Lung (tissue), 12 donors: Measurements from ENCODE around the gene AKAP1. TPM values are rescaled to one million over a fixed set of nuclear protein-coding genes. Genes with fewer than 3 reads are reported as not detected.
A peak's percentile ranks its signal among the peaks of the same experiment; 100 is the strongest.

ENCODE experiments used
- ATAC-seq: fragments of 200-7000 bp; cut with Tn5 transposase; one replicate; pipeline ENCODE4 v1.9.1; 2020; ENCODE audit warnings: moderate number of reproducible peaks; ENCODE audit not compliant: insufficient read depth, low FRiP score
- DNase-seq, 3 donors: peaks; one replicate each; pipeline ENCODE4 v3.0.0-alpha.2; 2013 to 2017
- H3K27ac ChIP-seq, 2 donors: one replicate each; pipeline ENCODE4 v1.5.1; 2013; ENCODE audit warnings: mild to moderate bottlenecking in 2 of 2, moderate library complexity in 2 of 2, control low read depth in 1 of 2, inconsistent platforms in 1 of 2, low read depth in 1 of 2, low read length in 1 of 2
- H3K27me3 ChIP-seq, 3 donors: one replicate each; pipeline ENCODE4 v1.5.1; 2013; ENCODE audit warnings: low read length in 2 of 3; ENCODE audit not compliant: control insufficient read depth in 3 of 3, insufficient read depth in 3 of 3
- H3K36me3 ChIP-seq, 4 donors: one replicate each; pipeline ENCODE4 v1.5.1; 2013; ENCODE audit warnings: low read length in 4 of 4, mild to moderate bottlenecking in 1 of 4, moderate library complexity in 1 of 4; ENCODE audit not compliant: control insufficient read depth in 4 of 4, insufficient read depth in 4 of 4
- H3K4me1 ChIP-seq, 5 donors: one replicate each; pipeline ENCODE4 v1.5.1; 2013; ENCODE audit warnings: low read length in 5 of 5, mild to moderate bottlenecking in 2 of 5, moderate library complexity in 1 of 5; ENCODE audit not compliant: control insufficient read depth in 5 of 5, insufficient read depth in 5 of 5
- H3K4me3 ChIP-seq: one replicate; pipeline ENCODE4 v1.5.1; 2013; ENCODE audit warnings: mild to moderate bottlenecking, control low read depth, moderate library complexity
- H3K9ac ChIP-seq, 2 donors: one replicate each; pipeline ENCODE4 v1.5.1; 2013; ENCODE audit warnings: low read length in 2 of 2, control low read depth in 1 of 2; ENCODE audit not compliant: insufficient read depth in 1 of 2
- H3K9me3 ChIP-seq, 4 donors: one replicate each; pipeline ENCODE4 v1.5.1; 2013; ENCODE audit warnings: low read length in 3 of 4, mild to moderate bottlenecking in 1 of 4, moderate library complexity in 1 of 4; ENCODE audit not compliant: control insufficient read depth in 4 of 4, insufficient read depth in 3 of 4
- WGBS, 2 donors: extraction: QIAGEN DNeasy Blood & Tissue Kit; methylation state at CpG; one replicate each; pipeline ENCODE4 v1.1.7; 2013; 5-methylcytosine and 5-hydroxymethylcytosine counted together
- polyA plus RNA-seq, 2 donors: library from polyadenylated mRNA; stranded (reverse); fragments of 200-250 nt; gene quantifications; one replicate each; pipeline ENCODE4 v1.2.1, GENCODE V29; 2013
- total RNA-seq, 2 donors: library from RNA; depleted of rRNA in 1 of 2; stranded (reverse); fragments of >200 nt in 1 of 2; gene quantifications; one replicate each; pipeline ENCODE4 v1.2.1, GENCODE V29; 2014 to 2021
- TF ChIP-seq, protein P1 (sequence below): IDR thresholded peaks from 2 replicates; pipeline ENCODE4 v1.5.1; 2012; ENCODE audit warnings: mild to moderate bottlenecking; ENCODE audit errors: control extremely low read depth, extremely low read depth
- donor health status: control.
- donor health status: control.
- donor health status: Bipolar disorder and iron deficiency.
- donor health status: healthy.
- donor health status: DM: yes; HTN: yes; CAD: no.

Gene AKAP1
- total and polyA plus RNA-seq, 4 donors: 23.1 to 46.4 (median 29.8) TPM

DNA sequence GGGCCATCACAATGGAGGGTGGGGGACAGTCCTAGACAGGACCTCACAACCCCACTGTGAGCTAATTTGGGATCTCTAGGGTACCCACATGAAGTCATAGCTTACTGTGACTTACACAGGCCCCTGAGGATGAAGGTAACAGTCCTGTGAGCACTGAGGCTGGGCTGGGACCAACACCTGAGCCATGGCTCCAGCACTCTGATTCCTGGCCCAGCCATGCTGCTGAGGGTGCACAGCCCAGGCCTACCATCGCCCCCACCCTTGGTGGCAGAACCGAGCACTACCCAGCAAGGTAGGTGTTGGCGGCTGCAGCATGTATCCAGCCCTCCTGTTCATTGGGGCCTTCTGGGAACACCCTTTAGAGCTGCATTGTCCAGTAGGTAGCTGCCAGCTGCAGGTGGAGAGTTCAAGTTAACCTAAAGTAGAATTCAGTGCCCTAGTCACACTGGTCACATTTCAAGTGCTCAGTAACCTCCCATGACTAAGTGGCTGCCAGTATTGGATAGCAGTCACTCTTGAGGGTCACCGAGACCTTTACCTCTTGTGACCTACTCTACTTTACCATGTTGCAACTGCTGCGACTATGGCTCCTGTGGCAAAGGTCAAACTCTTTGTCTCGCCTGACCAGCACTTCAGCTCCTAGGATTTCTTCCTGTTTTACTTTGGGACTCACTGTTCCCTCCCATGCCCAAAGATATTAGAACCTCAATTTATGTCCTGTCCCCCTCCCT, 11.6 kb downstream of the AKAP1 start:
- peak overlapping the region; percentile 15 to 93 for H3K27ac ChIP-seq
- no peak overlapping the region for H3K4me3 ChIP-seq
- WGBS, 2 donors: 83 to 94% methylated on average over 6 of the region's 6 CpGs
- DNase-seq: no peak
- no peaks in the 10 kb centered on the region for H3K27me3 ChIP-seq
- H3K36me3 ChIP-seq: no peaks in the 10 kb centered on the region
- H3K9ac ChIP-seq: no peak overlapping the region
- H3K9me3 ChIP-seq: no peaks in the 10 kb centered on the region
- ATAC-seq: no peak
- peaks cover 3 to 43% (median 8%) of the 10 kb centered on the region in 5 donors for H3K4me1 ChIP-seq
- TF ChIP-seq, protein P1, sequence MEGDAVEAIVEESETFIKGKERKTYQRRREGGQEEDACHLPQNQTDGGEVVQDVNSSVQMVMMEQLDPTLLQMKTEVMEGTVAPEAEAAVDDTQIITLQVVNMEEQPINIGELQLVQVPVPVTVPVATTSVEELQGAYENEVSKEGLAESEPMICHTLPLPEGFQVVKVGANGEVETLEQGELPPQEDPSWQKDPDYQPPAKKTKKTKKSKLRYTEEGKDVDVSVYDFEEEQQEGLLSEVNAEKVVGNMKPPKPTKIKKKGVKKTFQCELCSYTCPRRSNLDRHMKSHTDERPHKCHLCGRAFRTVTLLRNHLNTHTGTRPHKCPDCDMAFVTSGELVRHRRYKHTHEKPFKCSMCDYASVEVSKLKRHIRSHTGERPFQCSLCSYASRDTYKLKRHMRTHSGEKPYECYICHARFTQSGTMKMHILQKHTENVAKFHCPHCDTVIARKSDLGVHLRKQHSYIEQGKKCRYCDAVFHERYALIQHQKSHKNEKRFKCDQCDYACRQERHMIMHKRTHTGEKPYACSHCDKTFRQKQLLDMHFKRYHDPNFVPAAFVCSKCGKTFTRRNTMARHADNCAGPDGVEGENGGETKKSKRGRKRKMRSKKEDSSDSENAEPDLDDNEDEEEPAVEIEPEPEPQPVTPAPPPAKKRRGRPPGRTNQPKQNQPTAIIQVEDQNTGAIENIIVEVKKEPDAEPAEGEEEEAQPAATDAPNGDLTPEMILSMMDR: no peak

DNA sequence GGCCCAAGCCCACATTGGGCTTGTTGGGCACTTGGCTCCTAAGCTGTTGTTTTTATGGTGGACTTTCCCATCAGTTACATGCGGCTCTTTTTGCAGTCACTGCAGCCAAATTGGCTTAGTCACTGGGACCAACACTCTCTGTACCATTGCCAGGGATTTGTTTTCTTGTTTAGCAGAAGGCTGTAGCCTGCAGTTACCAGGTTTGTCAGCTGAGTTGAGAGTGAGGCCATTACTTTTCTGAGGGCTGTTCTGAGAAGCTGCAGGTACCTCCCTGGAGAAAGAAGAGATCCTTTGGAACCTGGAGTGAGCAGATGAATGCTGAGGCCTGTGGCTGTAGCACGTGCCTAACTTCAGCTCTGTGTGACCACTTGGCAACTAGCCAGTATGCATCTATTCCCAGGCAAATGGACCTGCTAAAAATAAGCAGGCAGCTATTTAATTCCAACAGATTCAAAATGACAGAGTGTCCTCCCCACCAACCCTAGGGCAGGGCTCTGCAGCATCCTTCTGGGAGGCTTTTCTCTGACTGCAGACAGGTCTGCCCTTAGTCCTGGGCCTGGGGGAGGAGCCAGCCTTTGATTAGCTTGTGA, 12.9 kb downstream of the AKAP1 start:
- H3K4me3 ChIP-seq: no peak overlapping the region
- WGBS, 2 donors: 61 to 65% methylated on average over 2 of the region's 2 CpGs
- peaks cover under 1 to 37% (median 8%) of the 10 kb centered on the region in 5 donors for H3K4me1 ChIP-seq
- no peaks in the 10 kb centered on the region for H3K9me3 ChIP-seq
- peak overlapping the region; percentile 67 to 93 for H3K27ac ChIP-seq
- H3K9ac ChIP-seq: no peak overlapping the region
- ATAC-seq: no peak
- TF ChIP-seq, protein P1: no peak
- no peaks in the 10 kb centered on the region for H3K36me3 ChIP-seq
- peak; percentile 32 to 78 (median 69) for DNase-seq
- H3K27me3 ChIP-seq: no peaks in the 10 kb centered on the region

GRCh38 chr17:57099165-57099564, 14.1 kb downstream of the AKAP1 start:
- Histone ChIP-seq H3K4me1 (peaks cover 0 to 33% (median 8%) of the 10 kb centered on the region in 5 donors), H3K27me3 (no peaks in the 10 kb centered on the region), H3K36me3 (no peaks in the 10 kb centered on the region), H3K27ac (peak overlapping the region; percentile 20 to 93), H3K9me3 (no peaks in the 10 kb centered on the region), H3K4me3 (no peak overlapping the region), H3K9ac (no peak overlapping the region)
- TF ChIP-seq, protein P1: no peak
- WGBS, 2 donors: 74 to 75% methylated on average over 3 of the region's 3 CpGs
- ATAC-seq: no peak
- DNase-seq: no peak
